H54 (cell line): ENCODE data around the gene SLC35F3.

Source experiments
- DNase-seq: peaks from one replicate; pipeline ENCODE4 v3.0.0; 2011; ENCODE audit warnings: low spot score, mixed read lengths; ENCODE audit not compliant: insufficient read length
- FAIRE-seq: peaks from 3 replicates; lab custom pipeline; 2011; peaks lifted over from hg19 to GRCh38; lab: Jason Lieb, UNC
- POLR2A ChIP-seq: IDR thresholded peaks from 2 replicates; pipeline ENCODE4 v1.6.1; 2011; ENCODE audit warnings: low read depth, mild to moderate bottlenecking, low read length

The SLC35F3 gene

GRCh38 chr1:234214911-234215892 lies 310.7 kb downstream of the SLC35F3 start:
- TF ChIP-seq POLR2A, result no peak
- no peak for FAIRE-seq

GRCh38 chr1:234216116-234216703 lies 311.7 kb downstream of the SLC35F3 start:
- no peak for FAIRE-seq
- TF ChIP-seq POLR2A, result no peak
- DNase-seq, result no peak

More at GRCh38 chr1:234214911-234215892, 310.7 kb downstream of the SLC35F3 start:
- DNase-seq, result no peak

GRCh38 chr1:234217316-234217840 lies 312.9 kb downstream of the SLC35F3 start:
- DNase-seq (no peak), FAIRE-seq (no peak)
- no peak for TF ChIP-seq POLR2A

GRCh38 chr1:234218078-234218477 lies 313.6 kb downstream of the SLC35F3 start:
- no peak for DNase-seq
- no peak for FAIRE-seq
- no peak for TF ChIP-seq POLR2A

- DNase-seq (no peak), FAIRE-seq (no peak)
- TF ChIP-seq POLR2A, result no peak
These were observed 315.2 kb downstream of the SLC35F3 start for GRCh38 chr1:234219711-234220110.

GRCh38 chr1:234221601-234222000 lies 317.1 kb downstream of the SLC35F3 start:
- FAIRE-seq (no peak), DNase-seq (no peak)
- no peak for TF ChIP-seq POLR2A

GRCh38 chr1:234222561-234223280 lies 318.2 kb downstream of the SLC35F3 start:
- no peak for TF ChIP-seq POLR2A
- FAIRE-seq (no peak), DNase-seq (peak; percentile 35)

- TF ChIP-seq POLR2A, result no peak
- FAIRE-seq (no peak), DNase-seq (no peak)
These were observed 321.8 kb downstream of the SLC35F3 start for GRCh38 chr1:234226113-234226818.

- FAIRE-seq, result no peak
- TF ChIP-seq POLR2A, result no peak
- no peak for DNase-seq
These were observed 322.3 kb downstream of the SLC35F3 start for GRCh38 chr1:234226819-234227165.

- no peak for TF ChIP-seq POLR2A
- no peak for FAIRE-seq
These were observed 325.3 kb downstream of the SLC35F3 start for GRCh38 chr1:234229581-234230387.

GRCh38 chr1:234230414-234230862 lies 326.0 kb downstream of the SLC35F3 start:
- no peak for DNase-seq
- no peak for TF ChIP-seq POLR2A
- FAIRE-seq, result no peak

More at GRCh38 chr1:234229581-234230387, 325.3 kb downstream of the SLC35F3 start:
- no peak for DNase-seq
